Stromal cell of bone marrow (primary cell): Measurements from ENCODE around the gene SVIL.
"Not testable (repeated sequence)": the region's sequence is repeated elsewhere in the genome, so short reads cannot be mapped to it uniquely, and the experiment has no call there.

ENCODE experiments used
- DNase-seq: peaks from one replicate; pipeline ENCODE4 v3.0.0-alpha.2; 2012; ENCODE audit warnings: low read depth

SVIL gene

GRCh38 chr10:29486433-29486832 is 148.3 kb downstream of the SVIL start:
- no peak for DNase-seq

GRCh38 chr10:29484677-29485076 is 150.1 kb downstream of the SVIL start:
- DNase-seq = not testable (repeated sequence)

GRCh38 chr10:29482591-29483431 is 152.0 kb downstream of the SVIL start:
- DNase-seq = peak; percentile 13

GRCh38 chr10:29481906-29482440 is 152.8 kb downstream of the SVIL start:
- no peak for DNase-seq

- DNase-seq = no peak
Measured at GRCh38 chr10:29479981-29480954, 154.5 kb downstream of the SVIL start.

GRCh38 chr10:29479081-29479925 is 155.5 kb downstream of the SVIL start:
- DNase-seq = peak; percentile 13

- no peak for DNase-seq
Measured at GRCh38 chr10:29473406-29474100, 161.2 kb downstream of the SVIL start.

- no peak for DNase-seq
Measured at GRCh38 chr10:29473087-29473356, 161.7 kb downstream of the SVIL start.

GRCh38 chr10:29472301-29473086 is 162.3 kb downstream of the SVIL start:
- DNase-seq = no peak

- DNase-seq = peak; percentile 61
Measured at GRCh38 chr10:29471544-29471859, 163.3 kb downstream of the SVIL start.

GRCh38 chr10:29470843-29471543 is 163.8 kb downstream of the SVIL start:
- DNase-seq = no peak

- no peak for DNase-seq
Measured at GRCh38 chr10:29470355-29470705, 164.4 kb downstream of the SVIL start.

- DNase-seq = no peak
Measured at GRCh38 chr10:29469481-29470354, 165.1 kb downstream of the SVIL start.

- no peak for DNase-seq
Measured at GRCh38 chr10:29465384-29465783, 169.4 kb downstream of the SVIL start.

- not testable (repeated sequence) for DNase-seq
Measured at GRCh38 chr10:29464671-29465171, 170.1 kb downstream of the SVIL start.

- DNase-seq = no peak
Measured at GRCh38 chr10:29461042-29461441, 173.7 kb downstream of the SVIL start.

GRCh38 chr10:29458190-29458589 is 176.6 kb downstream of the SVIL start:
- not testable (repeated sequence) for DNase-seq

- no peak for DNase-seq
Measured at GRCh38 chr10:29455095-29455494, 179.7 kb downstream of the SVIL start.

- no peak for DNase-seq
Measured at GRCh38 chr10:29454250-29454649, 180.5 kb downstream of the SVIL start.
